Coronary artery (tissue), 2 donors: ENCODE results near the gene RIMS4.
A peak's percentile ranks its signal among the peaks of the same experiment; 100 is the strongest.

Experiments used
- DNase-seq: peaks from one replicate; pipeline ENCODE4 v3.0.0-alpha.2; 2017; ENCODE audit warnings: low spot score
- H3K27ac ChIP-seq, 2 donors: fragments of 200-600 bp; sonication (generic); one replicate each; pipeline ENCODE4 v1.5.1; 2016 to 2019
- H3K4me3 ChIP-seq: fragments of 200-600 bp; sonication (generic); 2 replicates; pipeline ENCODE4 v1.5.1; 2016; ENCODE audit warnings: mild to moderate bottlenecking, moderate library complexity
- CTCF ChIP-seq: fragments of 200-600 bp; sonication (generic); IDR thresholded peaks from one replicate; pipeline ENCODE4 v1.5.1; 2019; ENCODE audit warnings: antibody characterized with exemption

The RIMS4 gene

DNA sequence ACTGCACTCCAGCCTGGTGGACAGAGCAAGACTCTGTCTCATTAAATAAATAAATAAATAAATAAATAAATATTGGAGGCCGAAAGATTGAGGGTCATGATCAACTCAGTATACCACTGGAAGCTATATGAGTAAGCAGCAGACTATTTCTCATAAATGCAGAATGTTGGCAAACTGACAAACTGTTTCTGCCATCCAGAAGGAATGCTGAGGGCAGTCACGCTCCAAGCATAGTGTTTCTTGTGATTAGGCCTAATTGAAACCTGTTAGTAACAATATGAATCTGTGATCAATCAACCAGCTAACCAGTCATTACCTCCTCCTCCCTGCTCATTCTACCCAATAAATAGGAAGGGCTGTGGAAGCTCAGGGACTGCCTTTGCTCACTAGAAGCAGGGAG, 79.9 kb downstream of the RIMS4 start:
- H3K4me3 ChIP-seq = no peak overlapping the region
- TF ChIP-seq CTCF = no peak
- peak overlapping the region; percentile 53 to 87 for H3K27ac ChIP-seq
- no peak for DNase-seq

- peak; percentile 94 for DNase-seq
- no peak for TF ChIP-seq CTCF
- Histone ChIP-seq H3K4me3 (peak overlapping the region; percentile 51), H3K27ac (peak overlapping the region; percentile 53 to 87)
These were observed 81.4 kb downstream of the RIMS4 start for GRCh38 chr20:44728801-44729443.

GRCh38 chr20:44727651-44728050, 82.7 kb downstream of the RIMS4 start:
- Histone ChIP-seq H3K4me3 (no peak overlapping the region), H3K27ac (peak overlapping the region in 1 of 2 donors; percentile 44)
- DNase-seq = no peak
- TF ChIP-seq CTCF = no peak

GRCh38 chr20:44727039-44727438, 83.3 kb downstream of the RIMS4 start:
- no peak for DNase-seq
- no peak for TF ChIP-seq CTCF
- Histone ChIP-seq H3K4me3 (no peak overlapping the region), H3K27ac (peak overlapping the region in 1 of 2 donors; percentile 44)

DNA sequence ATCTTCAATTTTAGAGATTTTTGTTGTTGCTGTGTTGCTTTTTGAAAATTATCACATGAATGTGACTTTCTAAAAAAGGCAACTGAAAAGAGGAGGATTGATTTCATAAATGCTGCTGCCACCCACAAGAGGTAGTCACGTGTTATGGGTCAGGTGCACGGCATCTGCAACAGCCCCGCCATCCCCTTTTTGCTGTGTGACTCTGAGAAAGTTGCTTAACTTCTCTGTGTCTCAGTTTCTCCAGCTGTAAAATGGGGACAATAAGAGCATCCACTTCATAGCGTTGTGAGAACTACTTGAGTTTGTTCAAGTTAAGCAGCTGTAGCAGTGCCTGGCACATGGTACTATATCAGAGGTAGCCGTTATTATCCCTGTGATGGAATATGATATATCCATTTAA, 84.5 kb downstream of the RIMS4 start:
- no peak for TF ChIP-seq CTCF
- H3K27ac ChIP-seq = peak overlapping the region in 1 of 2 donors; percentile 44
- DNase-seq = no peak
- H3K4me3 ChIP-seq = no peak overlapping the region

- Histone ChIP-seq H3K4me3 (no peak overlapping the region), H3K27ac (peak overlapping the region; percentile 24 to 31)
- no peak for TF ChIP-seq CTCF
- no peak for DNase-seq
These were observed 85.8 kb downstream of the RIMS4 start for GRCh38 chr20:44724423-44725091.
